HepG2 (cell line): ENCODE results near the gene CAPZA2. TPM values are rescaled to one million over a fixed set of nuclear protein-coding genes. Genes with fewer than 3 reads are reported as not detected.

Experiments used
- ARHGAP35 ChIP-seq: sonication (generic); formaldehyde crosslinking; IDR thresholded peaks from 2 replicates; pipeline ENCODE4 v1.9.0; 2022; ENCODE audit warnings: mild to moderate bottlenecking, inconsistent platforms, moderate library complexity, missing genetic modification reagents, borderline replicate concordance
- ELF3 ChIP-seq: IDR thresholded peaks from 2 replicates; pipeline ENCODE4 v1.6.1; 2016; ENCODE audit warnings: missing genetic modification reagents, missing compliant biosample characterization
- ETV5 ChIP-seq: IDR thresholded peaks from 2 replicates; pipeline ENCODE4 v1.6.1; 2018; ENCODE audit warnings: missing biosample characterization, missing genetic modification reagents, inconsistent platforms, borderline replicate concordance
- FOSL2 ChIP-seq: sonication (generic); formaldehyde crosslinking; IDR thresholded peaks from 2 replicates; pipeline ENCODE4 v1.4.0; 2020; ENCODE audit warnings: missing genetic modification reagents
- HDAC2 ChIP-seq: sonication (generic); formaldehyde crosslinking; IDR thresholded peaks from 2 replicates; pipeline ENCODE4 v1.4.0; 2020; ENCODE audit warnings: missing genetic modification reagents
- HIC2 ChIP-seq: sonication (generic); formaldehyde crosslinking; IDR thresholded peaks from 2 replicates; pipeline ENCODE4 v1.9.0; 2022; ENCODE audit warnings: low read depth, missing genetic modification reagents
- KDM4B ChIP-seq: sonication (generic); formaldehyde crosslinking; IDR thresholded peaks from 2 replicates; pipeline ENCODE4 v1.4.0; 2020; ENCODE audit warnings: missing genetic modification reagents
- PAX8 ChIP-seq: sonication (generic); formaldehyde crosslinking; IDR thresholded peaks from 2 replicates; pipeline ENCODE4 v1.8.0; 2022; ENCODE audit warnings: mild to moderate bottlenecking, missing genetic modification reagents, borderline replicate concordance
- POLR2G ChIP-seq: fragments of 200-400 bp; formaldehyde crosslinking; IDR thresholded peaks from 2 replicates; pipeline ENCODE4 v1.6.1; 2018; ENCODE audit warnings: mild to moderate bottlenecking, low read depth, low read length, moderate library complexity
- RBFOX2 ChIP-seq: fragments of 200-400 bp; formaldehyde crosslinking; IDR thresholded peaks from 2 replicates; pipeline ENCODE4 v1.6.1; 2017; ENCODE audit warnings: low read depth, mild to moderate bottlenecking, low read length
- TFDP1 ChIP-seq: IDR thresholded peaks from 2 replicates; pipeline ENCODE4 v1.6.1; 2016; ENCODE audit warnings: missing compliant biosample characterization, missing genetic modification reagents, borderline replicate concordance
- ZNF282 ChIP-seq: fragments of 450-650 bp; IDR thresholded peaks from 2 replicates; pipeline ENCODE4 v1.6.1; 2018; ENCODE audit not compliant: partially characterized antibody
- ZNF329 ChIP-seq: sonication (generic); formaldehyde crosslinking; IDR thresholded peaks from 2 replicates; pipeline ENCODE4 v1.9.0; 2021; ENCODE audit warnings: low read depth, mild to moderate bottlenecking, missing genetic modification reagents
- ZNF343 ChIP-seq: sonication (generic); formaldehyde crosslinking; IDR thresholded peaks from 2 replicates; pipeline ENCODE4 v1.4.0; 2020; ENCODE audit warnings: mild to moderate bottlenecking, missing genetic modification reagents
- ZSCAN20 ChIP-seq: sonication (generic); formaldehyde crosslinking; IDR thresholded peaks from 2 replicates; pipeline ENCODE4 v1.4.0; 2020; ENCODE audit warnings: missing genetic modification reagents, mild to moderate bottlenecking, borderline replicate concordance
- ZSCAN29 ChIP-seq: sonication (generic); formaldehyde crosslinking; conservative IDR thresholded peaks from 2 replicates; pipeline ENCODE4 v1.4.0; 2020; ENCODE audit warnings: mild to moderate bottlenecking, missing genetic modification reagents
- polyA plus RNA-seq, 8 experiments: library from polyadenylated mRNA; depleted of rRNA in 3 of 8; stranded (reverse) in 7 of 8; unstranded in 1 of 8; fragments of >200 nt; fragmentation: Illumina TruSeq in 4 of 8; extraction: Trizol in 4 of 8; gene quantifications; 2 replicates each; pipeline versions ENCODE4 v1.2.1 to v1.2.3, GENCODE V29; 2011 to 2016; ENCODE audit warnings: low read depth in 4 of 8, missing spikeins in 1 of 8, mixed read lengths in 1 of 8; ENCODE audit not compliant: insufficient read depth in 1 of 8
- total RNA-seq, 5 experiments: library from RNA; depleted of rRNA; stranded (reverse); fragments of >200 nt; fragmentation: Illumina TruSeq; extraction: Trizol; gene quantifications; 2 replicates each; pipeline ENCODE4 v1.2.3, GENCODE V29; 2016; ENCODE audit warnings: low read depth in 1 of 5
- TF ChIP-seq, protein P1 (sequence below): sonication (generic); formaldehyde crosslinking; IDR thresholded peaks from 2 replicates; pipeline ENCODE4; 2020; ENCODE audit warnings: missing genetic modification reagents, mild to moderate bottlenecking, borderline replicate concordance
- TF ChIP-seq, protein P2 (sequence below): sonication (generic); formaldehyde crosslinking; IDR thresholded peaks from 2 replicates; pipeline ENCODE4 v1.5.1; 2020; ENCODE audit warnings: missing genetic modification reagents, mild to moderate bottlenecking, borderline replicate concordance

Gene CAPZA2
- total and polyA plus RNA-seq, 2 of the 13 experiments (the other 11 are each of a cell fraction or from before 2014, with no cell fraction given): 38.4 to 199 TPM

DNA sequence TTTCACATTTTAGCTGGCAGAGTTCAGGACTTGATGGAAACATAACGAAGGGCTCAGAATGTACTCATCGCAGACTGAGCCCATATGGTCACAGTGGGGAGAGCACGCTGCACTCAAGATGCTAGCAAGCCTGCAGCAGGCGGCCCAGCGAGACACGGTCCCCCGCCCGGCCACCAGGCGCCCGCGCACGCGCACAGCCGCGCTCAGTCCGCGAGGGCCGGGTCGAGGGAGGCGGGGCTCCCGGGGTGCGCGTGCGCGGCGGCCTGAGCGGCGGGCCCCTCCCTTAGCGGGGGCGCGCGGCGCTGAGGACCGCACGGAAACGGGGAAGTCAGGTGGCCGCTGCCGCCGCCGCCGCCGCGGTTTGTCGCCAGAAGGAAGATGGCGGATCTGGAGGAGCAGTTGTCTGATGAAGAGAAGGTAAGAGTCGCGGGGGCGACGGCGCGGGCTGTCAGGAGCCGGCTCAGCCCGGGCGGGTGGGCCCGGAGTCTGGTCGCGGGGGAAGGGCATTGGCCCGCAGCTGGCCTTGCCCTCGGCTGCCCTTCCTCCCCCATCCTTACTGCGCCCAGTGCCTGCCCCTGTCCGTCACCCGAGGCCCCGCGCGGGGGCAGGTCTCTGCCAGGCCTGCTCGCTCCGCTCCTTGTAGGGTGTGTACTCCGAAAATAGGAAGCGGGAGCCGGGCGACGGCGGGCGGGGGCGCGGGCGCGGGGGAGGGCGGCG, at the start of gene CAPZA2 (continued):
- TF ChIP-seq, protein P1, sequence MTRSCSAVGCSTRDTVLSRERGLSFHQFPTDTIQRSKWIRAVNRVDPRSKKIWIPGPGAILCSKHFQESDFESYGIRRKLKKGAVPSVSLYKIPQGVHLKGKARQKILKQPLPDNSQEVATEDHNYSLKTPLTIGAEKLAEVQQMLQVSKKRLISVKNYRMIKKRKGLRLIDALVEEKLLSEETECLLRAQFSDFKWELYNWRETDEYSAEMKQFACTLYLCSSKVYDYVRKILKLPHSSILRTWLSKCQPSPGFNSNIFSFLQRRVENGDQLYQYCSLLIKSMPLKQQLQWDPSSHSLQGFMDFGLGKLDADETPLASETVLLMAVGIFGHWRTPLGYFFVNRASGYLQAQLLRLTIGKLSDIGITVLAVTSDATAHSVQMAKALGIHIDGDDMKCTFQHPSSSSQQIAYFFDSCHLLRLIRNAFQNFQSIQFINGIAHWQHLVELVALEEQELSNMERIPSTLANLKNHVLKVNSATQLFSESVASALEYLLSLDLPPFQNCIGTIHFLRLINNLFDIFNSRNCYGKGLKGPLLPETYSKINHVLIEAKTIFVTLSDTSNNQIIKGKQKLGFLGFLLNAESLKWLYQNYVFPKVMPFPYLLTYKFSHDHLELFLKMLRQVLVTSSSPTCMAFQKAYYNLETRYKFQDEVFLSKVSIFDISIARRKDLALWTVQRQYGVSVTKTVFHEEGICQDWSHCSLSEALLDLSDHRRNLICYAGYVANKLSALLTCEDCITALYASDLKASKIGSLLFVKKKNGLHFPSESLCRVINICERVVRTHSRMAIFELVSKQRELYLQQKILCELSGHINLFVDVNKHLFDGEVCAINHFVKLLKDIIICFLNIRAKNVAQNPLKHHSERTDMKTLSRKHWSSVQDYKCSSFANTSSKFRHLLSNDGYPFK: peak; percentile 40; the same call in 1 of the 2 replicates
- TF ChIP-seq ZSCAN29 (no peak), HDAC2 (CRISPR knock-in tag) (peak; percentile 35; the same call in 1 of the 2 replicates), FOSL2 (CRISPR knock-in tag) (no peak), ZNF282 (no peak), KDM4B (CRISPR knock-in tag) (peak; percentile 66; the same call in 1 of the 2 replicates), ARHGAP35 (CRISPR knock-in tag) (0 out of 2 replicates have a peak, but pooled peaks have one; percentile 74), ELF3 (CRISPR knock-in tag) (peak; percentile 87), PAX8 (0 out of 2 replicates have a peak, but pooled peaks have one; percentile 46), HIC2 (peak; percentile 67), ZNF329 (0 out of 2 replicates have a peak, but pooled peaks have one; percentile 46), RBFOX2 (peak; percentile 90), TFDP1 (CRISPR knock-in tag) (peak; percentile 54; the same call in 1 of the 2 replicates), ZNF343 (0 out of 2 replicates have a peak, but pooled peaks have one; percentile 21), ZSCAN20 (CRISPR knock-in tag) (0 out of 2 replicates have a peak, but pooled peaks have one; percentile 60), POLR2G (peak; percentile 82), ETV5 (CRISPR knock-in tag) (peak; percentile 58)
- TF ChIP-seq, protein P2, sequence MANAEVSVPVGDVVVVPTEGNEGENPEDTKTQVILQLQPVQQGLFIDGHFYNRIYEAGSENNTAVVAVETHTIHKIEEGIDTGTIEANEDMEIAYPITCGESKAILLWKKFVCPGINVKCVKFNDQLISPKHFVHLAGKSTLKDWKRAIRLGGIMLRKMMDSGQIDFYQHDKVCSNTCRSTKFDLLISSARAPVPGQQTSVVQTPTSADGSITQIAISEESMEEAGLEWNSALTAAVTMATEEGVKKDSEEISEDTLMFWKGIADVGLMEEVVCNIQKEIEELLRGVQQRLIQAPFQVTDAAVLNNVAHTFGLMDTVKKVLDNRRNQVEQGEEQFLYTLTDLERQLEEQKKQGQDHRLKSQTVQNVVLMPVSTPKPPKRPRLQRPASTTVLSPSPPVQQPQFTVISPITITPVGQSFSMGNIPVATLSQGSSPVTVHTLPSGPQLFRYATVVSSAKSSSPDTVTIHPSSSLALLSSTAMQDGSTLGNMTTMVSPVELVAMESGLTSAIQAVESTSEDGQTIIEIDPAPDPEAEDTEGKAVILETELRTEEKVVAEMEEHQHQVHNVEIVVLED (CRISPR knock-in tag): peak; percentile 46; the same call in 1 of the 2 replicates
